Subcutaneous abdominal adipose tissue (tissue), 5 donors: Measurements from ENCODE around the gene GREB1.

Experiments used
- H3K27ac ChIP-seq: one replicate; pipeline ENCODE4 v1.7.0; 2013; ENCODE audit warnings: low read depth, mild to moderate bottlenecking, inconsistent platforms, low read length, moderate library complexity
- H3K27me3 ChIP-seq, 5 donors: one replicate each; pipeline ENCODE4 v1.7.0; 2013; ENCODE audit warnings: low read length in 5 of 5, inconsistent platforms in 1 of 5; ENCODE audit not compliant: control insufficient read depth in 5 of 5, insufficient read depth in 4 of 5
- H3K36me3 ChIP-seq, 5 donors: one replicate each; pipeline ENCODE4 v1.7.0; 2013; ENCODE audit warnings: low read length in 5 of 5; ENCODE audit not compliant: control insufficient read depth in 5 of 5, insufficient read depth in 5 of 5
- H3K4me1 ChIP-seq, 5 donors: one replicate each; pipeline ENCODE4 v1.7.0; 2013; ENCODE audit warnings: low read length in 5 of 5, mild to moderate bottlenecking in 3 of 5, moderate library complexity in 1 of 5; ENCODE audit not compliant: control insufficient read depth in 5 of 5, insufficient read depth in 5 of 5
- H3K4me3 ChIP-seq, 5 donors: one replicate each; pipeline ENCODE4 v1.7.0; 2013; ENCODE audit warnings: low read length in 5 of 5, low read depth in 1 of 5
- H3K9ac ChIP-seq, 5 donors: one replicate each; pipeline ENCODE4 v1.7.0; 2013; ENCODE audit warnings: low read length in 5 of 5, mild to moderate bottlenecking in 4 of 5, moderate library complexity in 3 of 5
- H3K9me3 ChIP-seq, 5 donors: one replicate each; pipeline ENCODE4 v1.7.0; 2013; ENCODE audit warnings: low read length in 5 of 5; ENCODE audit not compliant: control insufficient read depth in 5 of 5
- donor health status: healthy.
- donor health status: healthy.
- donor health status: healthy.
- donor health status: healthy.
- donor health status: healthy.

Gene GREB1

DNA sequence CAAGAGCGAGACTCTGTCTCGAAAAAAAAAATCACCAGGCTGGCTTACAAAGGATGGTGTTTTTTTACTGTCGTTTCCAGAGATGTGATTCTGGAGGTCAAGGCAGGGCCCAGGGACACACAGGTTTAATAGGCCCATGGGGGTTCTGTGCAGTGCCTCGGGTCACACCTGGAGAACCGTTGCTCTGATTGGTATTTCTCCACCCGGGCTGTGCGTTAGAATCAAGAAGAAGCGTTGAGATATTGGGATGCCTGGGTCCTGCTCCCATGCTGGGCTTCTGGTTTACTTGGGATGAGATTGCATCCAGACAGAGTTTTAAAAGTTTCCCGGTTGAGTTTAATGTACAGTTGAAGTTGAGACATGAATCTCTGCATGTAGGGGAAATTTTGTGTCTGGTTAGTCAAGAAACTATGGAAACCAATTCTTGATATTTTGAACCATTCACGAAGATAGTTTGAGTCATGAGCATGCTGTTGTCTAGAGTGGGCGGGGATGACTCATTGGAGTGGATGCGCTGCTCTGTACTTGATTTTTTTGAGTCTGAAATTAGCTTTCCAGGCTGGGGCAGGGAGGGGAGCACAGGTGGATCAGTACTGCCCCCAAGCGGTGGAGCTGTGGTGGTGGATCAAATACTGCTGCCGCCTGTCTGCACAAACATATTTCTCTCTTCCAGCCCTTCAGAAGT, 50.1 kb downstream of the GREB1 start:
- Histone ChIP-seq H3K9ac (no peak overlapping the region), H3K36me3 (no peaks in the 10 kb centered on the region), H3K4me1 (peaks cover 0 to 2% (median 0%) of the 10 kb centered on the region in 5 donors), H3K27ac (no peak overlapping the region), H3K27me3 (peaks cover 0 to 4% (median 2%) of the 10 kb centered on the region in 5 donors), H3K9me3 (no peaks in the 10 kb centered on the region), H3K4me3 (no peak overlapping the region)

DNA sequence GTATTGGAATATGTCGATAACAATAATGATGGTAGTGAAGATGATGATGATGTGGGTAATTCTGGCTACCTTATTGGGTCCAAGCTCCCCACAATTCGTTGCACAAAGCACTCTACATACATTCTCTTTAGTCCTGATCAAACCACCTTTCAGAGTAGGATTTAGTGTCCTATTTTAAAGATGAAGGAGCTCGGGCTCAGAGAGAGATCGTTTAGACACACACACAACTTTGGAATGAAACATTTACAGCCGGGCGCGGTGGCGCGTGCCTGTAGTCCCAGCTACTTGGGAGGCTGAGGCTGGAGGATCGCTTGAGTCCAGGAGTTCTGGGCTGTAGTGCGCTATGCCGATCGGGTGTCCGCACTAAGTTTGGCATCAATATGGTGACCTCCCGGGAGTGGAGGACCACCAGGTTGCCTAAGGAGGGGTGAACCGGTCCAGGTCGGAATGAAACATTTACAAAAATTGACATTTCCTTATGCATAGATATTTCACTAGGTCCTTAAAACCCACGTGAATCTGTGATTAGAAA, 50.7 kb downstream of the GREB1 start:
- H3K9ac ChIP-seq: no peak overlapping the region
- H3K4me1 ChIP-seq: peaks cover 0 to 2% (median 0%) of the 10 kb centered on the region in 5 donors
- H3K27me3 ChIP-seq: peaks cover 0 to 5% (median 2%) of the 10 kb centered on the region in 5 donors
- H3K4me3 ChIP-seq: no peak overlapping the region
- no peaks in the 10 kb centered on the region for H3K36me3 ChIP-seq
- H3K9me3 ChIP-seq: no peaks in the 10 kb centered on the region
- no peak overlapping the region for H3K27ac ChIP-seq

DNA sequence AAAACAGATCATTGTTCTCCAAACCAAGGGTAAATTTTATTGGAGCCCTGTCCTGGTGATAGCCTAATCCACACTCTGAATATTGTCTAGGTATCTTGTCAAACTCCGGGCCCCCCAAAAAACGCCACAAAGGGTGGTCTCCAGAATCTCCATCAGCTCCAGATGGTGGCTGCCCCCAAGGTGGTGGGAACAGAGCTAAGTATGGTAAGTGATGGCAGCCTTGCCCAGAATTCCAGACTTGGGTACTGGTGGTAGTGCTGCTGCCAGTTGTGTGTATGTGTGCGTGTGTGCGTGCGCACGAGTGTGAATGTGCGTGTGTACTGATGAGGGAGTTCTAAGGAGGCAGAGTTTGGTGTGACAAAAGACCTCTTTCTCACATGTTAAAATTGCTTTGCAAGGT, 51.2 kb downstream of the GREB1 start:
- H3K9ac ChIP-seq: no peak overlapping the region
- H3K36me3 ChIP-seq: no peaks in the 10 kb centered on the region
- H3K4me3 ChIP-seq: no peak overlapping the region
- H3K27ac ChIP-seq: no peak overlapping the region
- peaks cover 0 to 5% (median 2%) of the 10 kb centered on the region in 5 donors for H3K27me3 ChIP-seq
- H3K9me3 ChIP-seq: no peaks in the 10 kb centered on the region
- peaks cover 0 to 2% (median 0%) of the 10 kb centered on the region in 5 donors for H3K4me1 ChIP-seq

DNA sequence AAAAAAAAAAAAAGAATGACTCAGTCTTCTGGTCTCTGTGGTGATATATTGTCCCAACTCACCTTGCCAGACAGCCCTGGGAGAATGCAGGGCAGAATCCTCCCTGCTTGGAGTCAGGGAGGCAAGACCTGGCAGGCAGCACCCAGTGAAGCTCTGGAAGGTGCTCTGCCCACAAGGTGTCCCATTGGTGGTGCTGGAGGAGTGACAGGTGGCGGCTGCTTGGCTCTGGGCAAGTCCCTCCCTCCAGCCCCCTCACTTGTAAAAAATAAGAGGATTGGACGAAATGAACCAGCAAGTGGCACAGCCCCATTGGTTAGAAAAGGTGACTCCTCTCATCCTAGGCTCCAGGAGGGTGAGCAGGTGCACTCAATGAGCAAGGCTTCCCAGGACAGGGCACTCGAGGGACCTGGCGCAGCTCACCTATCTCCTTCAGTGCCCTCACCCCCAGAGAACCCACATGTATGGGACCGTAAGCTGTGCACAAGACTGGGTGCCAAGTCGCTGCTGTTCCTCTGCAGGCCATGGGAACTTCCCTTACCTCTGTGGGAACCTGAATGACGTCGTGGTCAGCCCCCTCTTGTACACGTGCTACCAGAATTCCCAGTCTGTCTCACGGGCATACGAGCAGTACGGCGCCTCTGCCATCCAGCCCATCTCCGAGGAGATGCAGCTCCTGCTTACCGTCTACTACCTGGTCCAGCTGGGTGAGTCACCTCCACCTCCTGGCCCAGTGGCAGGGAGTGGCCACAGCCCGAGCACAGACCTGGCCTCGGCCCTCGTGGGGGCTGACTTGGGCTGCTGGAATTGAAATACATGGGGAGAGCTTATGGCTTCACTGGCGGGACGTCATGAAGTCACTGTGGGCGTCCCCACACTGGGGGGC, 54.6 kb downstream of the GREB1 start:
- Histone ChIP-seq H3K4me1 (no peaks in the 10 kb centered on the region), H3K36me3 (no peaks in the 10 kb centered on the region), H3K9ac (no peak overlapping the region), H3K9me3 (no peaks in the 10 kb centered on the region), H3K4me3 (no peak overlapping the region), H3K27me3 (peaks cover 0 to 3% (median 0%) of the 10 kb centered on the region in 5 donors), H3K27ac (no peak overlapping the region)

DNA sequence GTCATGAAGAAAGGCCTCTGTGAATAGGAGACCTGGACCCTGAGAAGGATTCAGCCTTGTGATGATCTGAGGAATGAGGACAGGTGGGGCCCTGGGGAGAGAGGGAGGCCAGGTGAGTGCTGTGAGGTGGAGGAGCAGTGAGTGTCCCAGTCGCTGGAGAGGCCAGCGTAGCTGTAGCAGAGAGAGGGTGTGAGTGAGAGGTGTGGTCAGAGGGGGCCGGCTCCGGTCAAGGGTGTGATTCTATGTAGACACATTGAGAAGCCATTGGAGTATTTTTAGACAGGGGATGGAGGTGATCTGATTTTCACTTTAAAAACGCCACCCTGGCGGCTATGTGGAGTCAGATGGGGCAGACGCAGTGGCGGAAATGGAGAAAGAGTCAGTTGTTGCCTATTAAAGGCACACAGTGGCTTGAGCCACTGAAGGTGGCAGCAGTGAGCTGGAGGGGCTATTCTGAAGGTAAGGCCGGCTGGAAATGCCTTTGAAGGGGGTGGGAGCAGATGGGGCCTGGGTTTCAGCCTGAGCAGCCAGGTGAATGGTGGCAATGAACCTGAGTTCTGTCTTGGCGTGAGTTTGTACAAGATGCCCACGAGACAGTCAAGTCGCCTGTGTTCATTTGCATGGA, 55.6 kb downstream of the GREB1 start:
- H3K4me3 ChIP-seq: no peak overlapping the region
- H3K36me3 ChIP-seq: no peaks in the 10 kb centered on the region
- peaks cover 0 to 3% (median 0%) of the 10 kb centered on the region in 5 donors for H3K27me3 ChIP-seq
- H3K27ac ChIP-seq: no peak overlapping the region
- H3K4me1 ChIP-seq: no peaks in the 10 kb centered on the region
- no peak overlapping the region for H3K9ac ChIP-seq
- no peaks in the 10 kb centered on the region for H3K9me3 ChIP-seq

DNA sequence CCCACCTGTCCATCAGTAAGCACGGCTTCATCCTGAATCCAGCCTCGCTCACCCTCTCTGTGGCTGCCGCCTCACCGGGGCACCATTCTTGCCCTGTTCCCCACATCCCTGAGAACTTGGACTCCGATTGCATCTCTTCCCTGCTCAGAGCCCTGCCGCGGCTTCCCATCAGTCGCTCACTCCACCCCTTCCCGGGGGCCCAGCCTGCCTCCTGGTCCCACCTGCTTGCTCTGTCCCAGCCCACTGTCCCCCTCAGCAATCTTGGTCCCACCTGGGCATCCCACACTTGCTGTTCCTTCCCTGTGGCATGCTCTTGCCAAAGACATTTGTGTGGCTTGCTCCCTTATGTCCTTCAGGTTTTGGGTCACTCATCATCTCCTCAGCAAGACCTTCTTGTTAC, 56.3 kb downstream of the GREB1 start:
- Histone ChIP-seq H3K4me3 (no peak overlapping the region), H3K27me3 (peaks cover 0 to 3% (median 1%) of the 10 kb centered on the region in 5 donors), H3K27ac (no peak overlapping the region), H3K9ac (no peak overlapping the region), H3K36me3 (no peaks in the 10 kb centered on the region), H3K4me1 (no peaks in the 10 kb centered on the region), H3K9me3 (no peaks in the 10 kb centered on the region)

GRCh38 chr2:11591091-11591490, 57.2 kb downstream of the GREB1 start:
- H3K27me3 ChIP-seq: peaks cover 0 to 5% (median 2%) of the 10 kb centered on the region in 5 donors
- no peaks in the 10 kb centered on the region for H3K9me3 ChIP-seq
- H3K27ac ChIP-seq: no peak overlapping the region
- no peak overlapping the region for H3K4me3 ChIP-seq
- no peaks in the 10 kb centered on the region for H3K4me1 ChIP-seq
- no peaks in the 10 kb centered on the region for H3K36me3 ChIP-seq
- H3K9ac ChIP-seq: no peak overlapping the region

- no peak overlapping the region for H3K9ac ChIP-seq
- H3K9me3 ChIP-seq: no peaks in the 10 kb centered on the region
- peaks cover 0 to 5% (median 0%) of the 10 kb centered on the region in 5 donors for H3K27me3 ChIP-seq
- H3K4me3 ChIP-seq: no peak overlapping the region
- no peaks in the 10 kb centered on the region for H3K36me3 ChIP-seq
- H3K27ac ChIP-seq: no peak overlapping the region
- H3K4me1 ChIP-seq: no peaks in the 10 kb centered on the region
Measured at GRCh38 chr2:11592671-11593574, 59.1 kb downstream of the GREB1 start.

GRCh38 chr2:11596801-11597200, 63.0 kb downstream of the GREB1 start:
- Histone ChIP-seq H3K9me3 (no peaks in the 10 kb centered on the region), H3K4me1 (no peaks in the 10 kb centered on the region), H3K27me3 (peaks cover 0 to 5% (median 0%) of the 10 kb centered on the region in 5 donors), H3K9ac (no peak overlapping the region), H3K4me3 (no peak overlapping the region), H3K36me3 (peaks cover 0 to 5% (median 0%) of the 10 kb centered on the region in 5 donors), H3K27ac (no peak overlapping the region)
